Endodermal cell (in vitro differentiated cells): ENCODE data around the gene DIPK1B. TPM values are rescaled to one million over a fixed set of nuclear protein-coding genes. Genes with fewer than 3 reads are reported as not detected.

Source experiments
- DNase-seq: peaks from one replicate; pipeline ENCODE4 v3.0.0-alpha.2; 2017
- H3K27ac ChIP-seq: 2 replicates; pipeline ENCODE4 v1.5.1; 2013; ENCODE audit warnings: mild to moderate bottlenecking, low read depth, low read length, moderate library complexity
- H3K27me3 ChIP-seq: 2 replicates; pipeline ENCODE4 v1.6.1; 2013; ENCODE audit warnings: mild to moderate bottlenecking, low read length, moderate library complexity; ENCODE audit not compliant: insufficient read depth, control insufficient read depth, poor library complexity, severe bottlenecking
- H3K36me3 ChIP-seq: 2 replicates; pipeline ENCODE4 v1.7.0; 2013; ENCODE audit warnings: mild to moderate bottlenecking, low read length, moderate library complexity; ENCODE audit not compliant: control insufficient read depth, insufficient read depth
- H3K4me1 ChIP-seq: one replicate; pipeline ENCODE4 v1.7.0; 2013; ENCODE audit warnings: low read length; ENCODE audit not compliant: control insufficient read depth, insufficient read depth
- H3K4me3 ChIP-seq: 2 replicates; pipeline ENCODE4 v1.5.1; 2013; ENCODE audit warnings: mild to moderate bottlenecking, low read length, moderate library complexity
- H3K9ac ChIP-seq: 2 replicates; pipeline ENCODE4 v1.6.1; 2013; ENCODE audit warnings: mild to moderate bottlenecking, low read length, moderate library complexity; ENCODE audit not compliant: poor library complexity, severe bottlenecking; ENCODE audit errors: extremely low read depth
- H3K9me3 ChIP-seq: 2 replicates; pipeline ENCODE4 v1.6.1; 2013; ENCODE audit warnings: mild to moderate bottlenecking, low read length, moderate library complexity; ENCODE audit not compliant: control insufficient read depth
- H3K27ac Mint-ChIP-seq: 2 replicates; pipeline ENCODE4 v1.8.0; 2020; ENCODE audit warnings: mixed read lengths
- H3K27me3 Mint-ChIP-seq: 2 replicates; pipeline ENCODE4 v1.8.0; 2021; ENCODE audit warnings: mild to moderate bottlenecking, mixed read lengths; ENCODE audit not compliant: insufficient read depth
- H3K36me3 Mint-ChIP-seq: 2 replicates; pipeline ENCODE4 v1.8.0; 2020; ENCODE audit warnings: low read depth, mixed read lengths
- H3K4me1 Mint-ChIP-seq: 2 replicates; pipeline ENCODE4 v1.8.0; 2020; ENCODE audit warnings: mixed read lengths
- H3K4me3 Mint-ChIP-seq: 2 replicates; pipeline ENCODE4 v1.8.0; 2020; ENCODE audit warnings: mild to moderate bottlenecking, moderate library complexity, mixed read lengths
- H3K9me3 Mint-ChIP-seq: 2 replicates; pipeline ENCODE4 v1.8.0; 2020; ENCODE audit warnings: mild to moderate bottlenecking, mixed read lengths
- WGBS, 2 experiments: methylation state at CpG; one replicate each; pipeline versions ENCODE4 v1.1.5 to v1.1.7; 2013; ENCODE audit warnings: missing lambda C conversion rate in 2 of 2, mixed read lengths in 1 of 2; ENCODE audit not compliant: insufficient coverage in 1 of 2, insufficient read length in 1 of 2; 5-methylcytosine and 5-hydroxymethylcytosine counted together
- total RNA-seq, 2 donors: library from RNA; stranded (reverse); fragmentation: NEBNext Ultra II Directional in 1 of 2; extraction: Animal tissue kit (Norgen Biotek cat#: 25700) in 1 of 2; gene quantifications; 2 replicates in 1 of 2; 3 replicates in 1 of 2; pipeline ENCODE4 v1.2.1, GENCODE V29; 2021
- TF ChIP-seq, protein P1 (sequence below): fragments of 200-600 bp; sonication (generic); conservative IDR thresholded peaks from 2 replicates; pipeline ENCODE4 v1.5.0; 2021; ENCODE audit warnings: antibody characterized with exemption, mild to moderate bottlenecking

Gene DIPK1B
- total RNA-seq, 2 donors from 2014 or later: 35.1 to 45.4 TPM

- Histone ChIP-seq H3K4me3 (no peak overlapping the region), H3K9ac (no peak overlapping the region), H3K27me3 (no peaks in the 10 kb centered on the region), H3K9me3 (no peaks in the 10 kb centered on the region), H3K36me3 (peaks cover 33% of the 10 kb centered on the region), H3K4me1 (peaks cover 7% of the 10 kb centered on the region), H3K27ac (no peak overlapping the region)
- 92 to 94% methylated on average over 8 of the region's 8 CpGs for WGBS, 2 experiments
- H3K4me3 Mint-ChIP-seq: no peak overlapping the region
- TF ChIP-seq, protein P1, sequence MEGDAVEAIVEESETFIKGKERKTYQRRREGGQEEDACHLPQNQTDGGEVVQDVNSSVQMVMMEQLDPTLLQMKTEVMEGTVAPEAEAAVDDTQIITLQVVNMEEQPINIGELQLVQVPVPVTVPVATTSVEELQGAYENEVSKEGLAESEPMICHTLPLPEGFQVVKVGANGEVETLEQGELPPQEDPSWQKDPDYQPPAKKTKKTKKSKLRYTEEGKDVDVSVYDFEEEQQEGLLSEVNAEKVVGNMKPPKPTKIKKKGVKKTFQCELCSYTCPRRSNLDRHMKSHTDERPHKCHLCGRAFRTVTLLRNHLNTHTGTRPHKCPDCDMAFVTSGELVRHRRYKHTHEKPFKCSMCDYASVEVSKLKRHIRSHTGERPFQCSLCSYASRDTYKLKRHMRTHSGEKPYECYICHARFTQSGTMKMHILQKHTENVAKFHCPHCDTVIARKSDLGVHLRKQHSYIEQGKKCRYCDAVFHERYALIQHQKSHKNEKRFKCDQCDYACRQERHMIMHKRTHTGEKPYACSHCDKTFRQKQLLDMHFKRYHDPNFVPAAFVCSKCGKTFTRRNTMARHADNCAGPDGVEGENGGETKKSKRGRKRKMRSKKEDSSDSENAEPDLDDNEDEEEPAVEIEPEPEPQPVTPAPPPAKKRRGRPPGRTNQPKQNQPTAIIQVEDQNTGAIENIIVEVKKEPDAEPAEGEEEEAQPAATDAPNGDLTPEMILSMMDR: no peak
- H3K27ac Mint-ChIP-seq: no peak overlapping the region
- no peak for DNase-seq
- H3K4me1 Mint-ChIP-seq: peaks cover 15% of the 10 kb centered on the region
- H3K36me3 Mint-ChIP-seq: peaks cover 37% of the 10 kb centered on the region
- H3K27me3 Mint-ChIP-seq: no peaks in the 10 kb centered on the region
- no peaks in the 10 kb centered on the region for H3K9me3 Mint-ChIP-seq
Measured at GRCh38 chr9:136723989-136724388, 11.6 kb downstream of the DIPK1B start.

DNA sequence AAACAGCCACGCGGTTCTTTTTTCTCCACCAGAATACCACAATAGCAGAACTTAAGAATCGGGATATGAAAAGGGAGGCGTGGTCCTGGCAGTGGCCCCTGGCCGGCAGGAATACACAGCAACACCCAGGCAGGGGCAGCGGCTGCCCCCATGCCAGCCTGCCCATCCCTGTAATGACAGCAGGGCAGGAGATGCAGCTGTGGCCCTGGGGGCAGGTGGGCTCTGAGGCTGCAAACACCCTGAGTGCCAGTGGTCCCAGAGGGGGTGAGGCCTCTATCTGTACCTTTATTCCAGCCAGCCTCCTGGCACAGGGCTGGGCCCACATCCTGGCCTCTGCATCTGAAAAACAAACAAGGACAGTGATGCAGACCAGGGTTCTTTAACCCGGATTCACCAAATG is 12.4 kb downstream of the DIPK1B start:
- H3K27ac ChIP-seq: no peak overlapping the region
- TF ChIP-seq, protein P1: no peak
- Mint-ChIP-seq H3K4me3 (no peak overlapping the region), H3K27ac (no peak overlapping the region), H3K36me3 (peaks cover 37% of the 10 kb centered on the region), H3K4me1 (peaks cover 15% of the 10 kb centered on the region), H3K27me3 (peaks cover 4% of the 10 kb centered on the region), H3K9me3 (no peaks in the 10 kb centered on the region)
- no peak overlapping the region for H3K4me3 ChIP-seq
- peaks cover 33% of the 10 kb centered on the region for H3K36me3 ChIP-seq
- DNase-seq: no peak
- no peaks in the 10 kb centered on the region for H3K27me3 ChIP-seq
- H3K9ac ChIP-seq: no peak overlapping the region
- H3K9me3 ChIP-seq: no peaks in the 10 kb centered on the region
- 91 to 100% methylated on average over 1 to 7 of the region's 7 CpGs for WGBS, 2 experiments
- peaks cover 9% of the 10 kb centered on the region for H3K4me1 ChIP-seq

- Mint-ChIP-seq H3K36me3 (peaks cover 37% of the 10 kb centered on the region), H3K9me3 (no peaks in the 10 kb centered on the region), H3K4me3 (peak overlapping the region; percentile 97), H3K4me1 (peaks cover 15% of the 10 kb centered on the region), H3K27ac (peak overlapping the region; percentile 52), H3K27me3 (peaks cover 6% of the 10 kb centered on the region)
- no peak overlapping the region for H3K27ac ChIP-seq
- H3K4me3 ChIP-seq: peak overlapping the region; percentile 99
- no peak overlapping the region for H3K9ac ChIP-seq
- no peaks in the 10 kb centered on the region for H3K9me3 ChIP-seq
- H3K36me3 ChIP-seq: peaks cover 33% of the 10 kb centered on the region
- 89 to 92% methylated on average over 6 to 10 of the region's 10 CpGs for WGBS, 2 experiments
- no peak for DNase-seq
- H3K4me1 ChIP-seq: peaks cover 9% of the 10 kb centered on the region
- TF ChIP-seq, protein P1: no peak
- no peaks in the 10 kb centered on the region for H3K27me3 ChIP-seq
Measured at GRCh38 chr9:136725612-136726011, 13.2 kb downstream of the DIPK1B start.
